Cardiac fibroblast (primary cell): ENCODE data around the gene SERBP1.

ENCODE experiments used
- DNase-seq, 2 donors: peaks; one replicate each; pipeline versions ENCODE4 v3.0.0 to v3.0.0-alpha.2; 2010; ENCODE audit warnings: low read depth in 2 of 2
- H3K4me3 ChIP-seq, 2 donors: replicated peaks in 1 of 2; 1 replicate in 1 of 2; 2 replicates in 1 of 2; pipeline ENCODE4 v1.5.1; 2011; ENCODE audit warnings: low read depth in 2 of 2, low read length in 2 of 2, mild to moderate bottlenecking in 2 of 2, moderate library complexity in 1 of 2
- CTCF ChIP-seq: IDR thresholded peaks from one replicate; pipeline ENCODE4 v1.5.1; 2011; ENCODE audit warnings: low read depth, mild to moderate bottlenecking, low read length, inconsistent platforms

SERBP1 gene

GRCh38 chr1:67430358-67431155, at the start of gene SERBP1:
TSS of gene SERBP1 (minus strand) at chr1:67430402. CDS start at chr1:67430300, 102 bp downstream.
- peak; percentile 96 to 97 for DNase-seq

DNA sequence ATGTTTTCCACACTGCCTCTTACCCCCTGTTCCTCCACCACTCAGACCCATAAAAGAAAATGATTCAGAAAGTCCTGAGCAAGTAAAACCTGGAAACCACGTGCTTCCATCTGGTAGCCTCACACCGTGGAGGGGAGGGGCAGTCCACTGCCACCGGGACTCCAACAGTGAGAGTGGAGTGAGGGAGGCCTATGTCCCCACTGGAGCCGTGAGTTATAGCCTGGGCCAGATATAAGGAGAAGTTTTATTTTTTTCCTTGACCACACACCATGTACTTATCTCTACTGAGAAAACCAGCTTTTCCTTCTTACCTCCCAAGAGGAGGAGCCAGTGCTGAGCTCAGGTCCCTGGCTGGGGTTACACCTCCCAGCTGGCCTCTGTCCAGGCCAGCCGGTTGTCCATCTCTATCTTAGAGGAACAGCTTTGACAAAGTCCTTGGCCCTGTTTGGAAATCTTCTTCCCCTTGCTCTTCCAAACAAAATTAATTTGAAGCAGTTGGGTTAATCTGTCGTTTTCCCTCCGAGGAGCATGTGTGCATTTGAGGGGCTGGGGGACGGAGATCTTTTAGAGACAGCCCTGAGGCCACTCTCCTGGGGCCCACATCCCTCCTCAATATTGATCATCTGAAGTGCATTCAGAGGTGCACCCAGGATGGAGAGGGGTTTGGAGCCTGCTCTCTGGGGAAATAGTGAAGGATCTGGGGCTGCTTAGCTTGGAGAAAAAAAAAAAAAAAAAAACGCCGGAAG, 49.1 kb upstream of the SERBP1 start:
- no peak overlapping the region for H3K4me3 ChIP-seq
- peak; percentile 11 to 31 for DNase-seq

More at GRCh38 chr1:67430358-67431155, at the start of gene SERBP1:
- TF ChIP-seq CTCF = no peak
- H3K4me3 ChIP-seq = peak within 1 kb of the TSS; percentile 77 to 93

GRCh38 chr1:67476906-67477305, 46.7 kb upstream of the SERBP1 start:
- H3K4me3 ChIP-seq = no peak overlapping the region
- no peak for DNase-seq
- TF ChIP-seq CTCF = no peak

More for the DNA sequence above, 49.1 kb upstream of the SERBP1 start:
- TF ChIP-seq CTCF = no peak

DNA sequence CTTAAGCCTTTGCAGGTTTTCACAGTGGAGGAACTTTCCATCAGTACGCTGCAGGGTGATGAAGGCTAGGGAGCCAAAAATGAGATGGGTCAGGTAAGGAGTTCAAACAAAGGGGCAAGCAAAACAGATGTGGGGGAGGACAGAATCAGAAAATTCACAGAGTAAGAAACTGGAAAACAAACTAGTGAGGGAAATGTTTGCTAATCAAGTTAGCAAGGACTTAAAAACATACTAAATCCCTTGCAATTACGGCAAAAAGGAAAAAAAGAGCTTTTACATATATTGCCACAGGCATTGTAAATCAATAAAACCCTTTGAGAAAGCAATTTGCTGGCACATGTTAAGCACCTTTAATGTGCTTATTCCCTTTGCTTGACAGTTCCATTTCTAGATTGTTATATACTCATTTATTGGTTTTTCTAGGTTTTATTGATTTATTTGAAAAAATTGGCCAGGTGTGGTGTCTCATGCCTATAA, 45.8 kb upstream of the SERBP1 start:
- H3K4me3 ChIP-seq = no peak overlapping the region
- TF ChIP-seq CTCF = no peak
- no peak for DNase-seq

DNA sequence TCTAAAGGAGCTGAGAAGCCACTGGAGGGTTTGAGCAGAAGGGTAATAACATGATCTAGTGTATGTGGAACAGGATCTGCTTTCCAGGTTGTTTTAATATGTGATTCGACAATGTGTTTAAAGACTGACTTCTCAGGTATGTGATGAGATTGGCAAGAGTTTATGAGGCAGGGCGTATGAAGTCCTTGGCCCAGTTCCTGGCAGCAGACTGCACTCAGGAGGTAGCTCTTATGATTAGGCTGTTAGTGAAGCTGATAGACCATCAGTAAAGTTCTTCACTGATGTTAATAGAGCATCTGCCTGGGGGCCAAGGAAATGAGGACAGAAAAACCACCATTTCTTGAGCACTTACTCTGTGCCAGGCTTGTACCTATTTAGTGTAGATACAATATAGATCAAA, 41.9 kb upstream of the SERBP1 start:
- no peak overlapping the region for H3K4me3 ChIP-seq
- no peak for DNase-seq
- TF ChIP-seq CTCF = no peak

DNA sequence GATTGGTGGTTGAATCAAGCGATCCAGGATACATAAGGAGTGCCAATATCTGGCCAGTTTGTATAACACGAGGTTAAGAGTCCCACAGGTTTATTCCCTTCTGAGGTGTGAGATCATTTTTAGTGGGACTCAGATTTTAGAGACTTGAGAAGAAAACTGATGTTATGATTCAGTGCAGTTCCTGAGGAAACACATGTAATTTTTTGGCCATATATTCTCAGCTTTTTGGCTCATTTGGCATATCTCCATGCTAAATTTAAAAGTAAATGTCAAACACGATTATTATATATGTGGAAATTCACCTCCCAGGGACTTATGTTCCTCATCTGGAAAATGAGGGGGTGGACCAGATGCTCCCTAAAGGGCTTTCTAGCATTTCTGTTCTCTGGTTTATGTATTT, 39.2 kb upstream of the SERBP1 start:
- DNase-seq = no peak
- no peak for TF ChIP-seq CTCF
- no peak overlapping the region for H3K4me3 ChIP-seq
